GM19193 (cell line): ENCODE results near the gene DNAJC8.

ENCODE experiments used
- POLR2A ChIP-seq: IDR thresholded peaks from 4 replicates; pipeline ENCODE4 v1.6.1; 2011; ENCODE audit not compliant: insufficient read depth, insufficient read length; ENCODE audit errors: extremely low read depth

DNAJC8 gene, protein sequence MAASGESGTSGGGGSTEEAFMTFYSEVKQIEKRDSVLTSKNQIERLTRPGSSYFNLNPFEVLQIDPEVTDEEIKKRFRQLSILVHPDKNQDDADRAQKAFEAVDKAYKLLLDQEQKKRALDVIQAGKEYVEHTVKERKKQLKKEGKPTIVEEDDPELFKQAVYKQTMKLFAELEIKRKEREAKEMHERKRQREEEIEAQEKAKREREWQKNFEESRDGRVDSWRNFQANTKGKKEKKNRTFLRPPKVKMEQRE

GRCh38 chr1:28232558-28233263 lies at the start of gene DNAJC8:
DNAJC8 (minus strand) TSS chr1:28233029; CDS start chr1:28232998, 31 bp downstream.
- peak; percentile 89 for TF ChIP-seq POLR2A

GRCh38 chr1:28281608-28282425 lies 49.0 kb upstream of the DNAJC8 start:
- TF ChIP-seq POLR2A, result no peak

GRCh38 chr1:28280977-28281381 lies 48.1 kb upstream of the DNAJC8 start:
- no peak for TF ChIP-seq POLR2A

GRCh38 chr1:28280501-28280900 lies 47.7 kb upstream of the DNAJC8 start:
- TF ChIP-seq POLR2A, result no peak

DNA sequence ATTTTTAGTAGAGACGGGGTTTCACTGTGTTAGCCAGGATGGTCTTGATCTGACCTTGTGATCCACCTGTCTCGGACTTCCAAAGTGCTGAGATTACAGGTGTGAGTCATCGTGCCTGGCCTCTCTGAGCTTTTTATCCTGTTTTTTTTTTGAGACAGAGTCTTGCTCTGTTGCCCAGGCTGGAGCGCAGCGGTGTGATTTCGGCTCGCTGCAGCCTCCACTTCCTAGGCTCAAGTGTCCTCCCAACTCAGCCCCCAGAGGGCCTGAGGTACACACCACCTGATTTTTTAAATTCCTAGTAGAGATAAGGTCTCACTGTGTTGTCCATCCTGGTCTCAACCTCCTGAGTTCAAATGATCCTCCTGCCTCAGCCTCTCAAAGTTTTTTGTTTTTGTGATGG lies 46.9 kb upstream of the DNAJC8 start:
- TF ChIP-seq POLR2A, result no peak

- no peak for TF ChIP-seq POLR2A
Measured at GRCh38 chr1:28278763-28279162, 45.9 kb upstream of the DNAJC8 start.

- no peak for TF ChIP-seq POLR2A
Measured at GRCh38 chr1:28273216-28273860, 40.5 kb upstream of the DNAJC8 start.

- TF ChIP-seq POLR2A, result no peak
Measured at GRCh38 chr1:28272215-28272852, 39.5 kb upstream of the DNAJC8 start.

GRCh38 chr1:28269529-28269928 lies 36.7 kb upstream of the DNAJC8 start:
- TF ChIP-seq POLR2A, result no peak

DNA sequence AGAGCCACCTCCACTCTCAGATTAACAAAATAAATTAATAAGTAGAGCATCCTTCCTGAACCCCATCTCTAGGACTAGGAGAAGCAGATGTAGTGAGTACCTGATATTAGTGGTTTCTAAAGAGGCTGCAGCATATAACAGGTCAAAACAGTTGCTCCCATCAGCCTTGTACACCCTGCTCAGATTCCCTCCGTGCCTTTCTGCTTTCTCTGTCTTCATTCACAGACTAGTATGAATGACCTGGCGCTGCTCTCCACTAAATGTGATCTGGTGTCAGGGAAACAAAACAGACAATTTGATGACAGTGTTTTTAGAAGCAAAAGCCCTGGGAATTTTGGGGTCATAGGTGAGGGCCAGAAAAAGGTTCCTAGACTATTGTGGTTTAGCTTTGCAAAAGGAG lies 34.8 kb upstream of the DNAJC8 start:
- no peak for TF ChIP-seq POLR2A

DNA sequence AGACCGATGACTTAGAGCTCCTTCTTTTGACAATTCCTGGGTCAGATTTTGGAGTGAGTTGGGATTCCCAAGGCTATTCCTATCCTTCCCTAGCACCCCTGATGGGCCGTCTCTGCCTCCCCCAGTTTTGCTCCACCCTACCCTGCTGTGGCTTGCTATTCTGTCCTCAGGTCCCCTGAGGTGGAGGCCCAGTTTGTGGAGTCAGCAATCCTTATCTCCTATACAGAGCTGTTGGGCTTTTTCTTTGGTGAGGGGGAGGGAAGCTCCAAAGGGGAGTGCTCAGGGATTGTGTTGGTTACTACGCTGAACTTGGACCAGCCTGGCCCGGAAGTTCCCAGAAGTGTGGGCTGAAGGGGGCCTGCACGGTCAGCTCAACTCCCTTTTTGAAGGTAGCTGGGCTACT lies 34.1 kb upstream of the DNAJC8 start:
- TF ChIP-seq POLR2A, result no peak

- no peak for TF ChIP-seq POLR2A
Measured at GRCh38 chr1:28265577-28265976, 32.7 kb upstream of the DNAJC8 start.

DNA sequence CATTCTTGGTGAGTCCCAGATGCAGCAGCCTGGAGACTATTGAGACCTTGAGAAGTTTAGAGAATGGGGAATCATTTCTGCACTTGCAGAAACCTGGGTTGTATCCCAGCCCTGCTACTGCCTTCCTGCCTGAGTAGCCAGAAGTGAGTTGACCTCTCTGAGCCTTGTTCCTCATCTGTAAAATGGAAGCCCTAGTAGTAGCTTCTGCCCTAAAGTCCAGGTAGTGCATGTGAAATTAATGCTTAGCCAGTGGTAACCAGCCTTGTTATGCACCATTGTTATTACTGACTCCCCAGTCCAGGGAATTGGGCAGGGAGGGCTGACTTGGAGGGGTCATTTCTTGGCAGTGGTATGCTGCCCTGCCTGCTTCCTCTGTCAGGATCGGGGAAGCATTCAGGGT lies 32.1 kb upstream of the DNAJC8 start:
- TF ChIP-seq POLR2A, result no peak

DNA sequence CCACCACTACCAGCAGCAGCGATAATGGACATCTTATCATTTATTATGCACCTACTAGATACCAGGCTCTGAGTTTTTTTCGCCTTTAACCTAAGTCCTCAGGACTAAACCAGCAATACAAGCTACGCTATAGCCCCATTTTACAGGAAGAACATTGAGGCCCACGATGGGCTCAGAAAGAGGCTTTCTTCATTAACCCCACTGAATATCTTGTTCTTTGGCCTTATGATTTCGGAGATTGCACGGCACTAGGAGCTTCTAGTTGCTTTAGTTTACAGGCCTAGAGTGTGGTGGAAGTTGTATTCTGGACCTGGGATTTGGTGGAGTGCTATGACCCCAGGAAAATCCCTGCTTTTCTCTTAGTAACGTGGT lies 28.0 kb upstream of the DNAJC8 start:
- TF ChIP-seq POLR2A, result no peak

DNA sequence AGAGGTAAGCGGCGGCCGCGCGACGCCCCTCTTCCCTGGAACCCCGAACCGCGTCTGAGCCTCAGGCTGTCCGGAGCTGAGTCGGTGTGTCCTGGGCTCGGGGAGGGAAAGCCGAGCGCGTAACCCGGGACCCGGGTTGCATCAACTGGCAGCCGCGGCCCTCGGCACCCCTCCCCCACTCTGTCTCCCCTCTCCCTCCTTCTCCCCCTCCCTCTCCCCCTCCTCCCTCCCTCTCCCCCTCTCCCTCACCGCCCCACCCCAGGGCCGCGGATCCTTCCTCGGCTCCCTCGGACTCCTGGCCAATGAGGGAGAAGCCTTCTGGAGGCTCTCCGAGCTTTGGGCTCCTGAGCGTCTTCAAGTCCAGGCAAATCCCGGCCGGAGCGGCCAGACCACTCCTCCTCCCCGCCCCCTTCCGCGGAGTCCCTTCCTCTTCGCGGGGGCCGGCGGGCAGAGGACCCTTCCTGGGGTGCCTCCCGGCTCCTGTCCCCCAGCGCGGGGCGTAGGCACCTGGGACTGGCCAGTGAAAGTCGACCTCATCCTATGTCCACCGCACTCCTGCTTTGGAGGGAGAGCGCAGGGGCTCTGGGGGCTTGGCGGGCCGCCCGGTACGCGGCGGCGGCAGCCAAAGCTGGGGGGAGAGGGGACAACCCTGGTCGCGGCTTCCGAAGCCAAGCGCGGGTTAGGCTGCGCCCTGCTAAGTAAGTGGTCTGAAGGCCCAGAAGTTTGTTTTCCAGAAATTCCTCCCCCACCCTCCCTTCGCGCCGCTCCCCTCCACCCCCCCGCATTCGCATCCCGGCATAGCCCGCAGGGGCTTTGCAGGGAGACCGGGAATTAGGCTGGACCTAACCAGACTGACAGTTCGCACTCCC lies 27.3 kb upstream of the DNAJC8 start:
- TF ChIP-seq POLR2A, result no peak
